Mesenchymal stem cell (in vitro differentiated cells and primary cell): ENCODE results near the gene MIB1. TPM values are rescaled to one million over a fixed set of nuclear protein-coding genes. Genes with fewer than 3 reads are reported as not detected.

Experiments
- DNase-seq: peaks from one replicate; pipeline ENCODE4 v3.0.0-alpha.2; 2013
- H2AFZ ChIP-seq: one replicate; pipeline ENCODE4 v1.6.1; 2013; ENCODE audit warnings: low read depth, mild to moderate bottlenecking, control low read depth, inconsistent platforms, low read length, moderate library complexity
- H2AK5ac ChIP-seq: 2 replicates; pipeline ENCODE4 v1.6.1; 2013; ENCODE audit warnings: low read length, moderate library complexity, mild to moderate bottlenecking, inconsistent platforms; ENCODE audit not compliant: severe bottlenecking
- H2BK120ac ChIP-seq: one replicate; pipeline ENCODE4 v1.6.1; 2013; ENCODE audit warnings: low read depth, mild to moderate bottlenecking, inconsistent platforms, low read length, moderate library complexity
- H2BK12ac ChIP-seq, 2 experiments: one replicate each; pipeline ENCODE4 v1.6.1; 2013; ENCODE audit warnings: inconsistent platforms in 2 of 2, low read length in 2 of 2, mild to moderate bottlenecking in 2 of 2, moderate library complexity in 2 of 2, control low read depth in 1 of 2
- H2BK15ac ChIP-seq: one replicate; pipeline ENCODE4 v1.6.1; 2013; ENCODE audit warnings: mild to moderate bottlenecking, low read depth, inconsistent platforms; ENCODE audit not compliant: poor library complexity, severe bottlenecking
- H2BK5ac ChIP-seq: 2 replicates; pipeline ENCODE4 v1.6.1; 2013; ENCODE audit warnings: low read depth, mild to moderate bottlenecking, low read length, control low read depth, inconsistent platforms; ENCODE audit not compliant: poor library complexity, severe bottlenecking
- H3K14ac ChIP-seq, 2 experiments: one replicate each; pipeline ENCODE4 v1.6.1; 2013; ENCODE audit warnings: inconsistent platforms in 2 of 2, low read length in 2 of 2, control low read depth in 1 of 2, mild to moderate bottlenecking in 1 of 2, moderate library complexity in 1 of 2
- H3K18ac ChIP-seq, 2 experiments: one replicate each; pipeline ENCODE4 v1.6.1; 2013; ENCODE audit warnings: inconsistent platforms in 2 of 2, low read length in 2 of 2, control low read depth in 1 of 2, low read depth in 1 of 2, mild to moderate bottlenecking in 1 of 2
- H3K23ac ChIP-seq, 2 experiments: one replicate each; pipeline ENCODE4 v1.6.1; 2013; ENCODE audit warnings: inconsistent platforms in 2 of 2, low read length in 2 of 2, mild to moderate bottlenecking in 2 of 2, moderate library complexity in 2 of 2, control low read depth in 1 of 2
- H3K27ac ChIP-seq: 2 replicates; pipeline ENCODE4 v1.5.1; 2013; ENCODE audit warnings: mild to moderate bottlenecking, moderate library complexity, low read length, control low read depth, inconsistent platforms; ENCODE audit not compliant: poor library complexity, severe bottlenecking
- H3K27me3 ChIP-seq, 2 experiments: 2 replicates each; pipeline versions ENCODE4 v1.6.1 to v1.7.0; 2013; ENCODE audit warnings: low read length in 2 of 2, mild to moderate bottlenecking in 2 of 2, moderate library complexity in 2 of 2, control low read depth in 1 of 2, inconsistent platforms in 1 of 2; ENCODE audit not compliant: control insufficient read depth in 1 of 2, insufficient read depth in 1 of 2
- H3K36me3 ChIP-seq, 2 experiments: 2 replicates each; pipeline versions ENCODE4 v1.6.1 to v1.7.0; 2013; ENCODE audit warnings: low read length in 2 of 2, control low read depth in 1 of 2, inconsistent platforms in 1 of 2, low read depth in 1 of 2, mild to moderate bottlenecking in 1 of 2; ENCODE audit not compliant: insufficient read depth in 2 of 2, control insufficient read depth in 1 of 2
- H3K4ac ChIP-seq, 2 experiments: one replicate each; pipeline ENCODE4 v1.6.1; 2013; ENCODE audit warnings: inconsistent platforms in 2 of 2, low read length in 2 of 2, mild to moderate bottlenecking in 2 of 2, moderate library complexity in 2 of 2, control low read depth in 1 of 2, low read depth in 1 of 2
- H3K4me1 ChIP-seq: 2 replicates; pipeline ENCODE4 v1.6.1; 2013; ENCODE audit warnings: low read depth, low read length, control low read depth; ENCODE audit not compliant: control insufficient read depth, insufficient read depth
- H3K4me2 ChIP-seq: 2 replicates; pipeline ENCODE4 v1.6.1; 2013; ENCODE audit warnings: low read length, mild to moderate bottlenecking, inconsistent platforms; ENCODE audit not compliant: poor library complexity, severe bottlenecking
- H3K4me3 ChIP-seq, 2 experiments: 2 replicates each; pipeline versions ENCODE4 v1.5.1 to v1.7.0; 2013; ENCODE audit warnings: low read length in 2 of 2, mild to moderate bottlenecking in 2 of 2, control low read depth in 1 of 2, low read depth in 1 of 2; ENCODE audit not compliant: insufficient read depth in 1 of 2
- H3K79me1 ChIP-seq: replicated peaks from 2 replicates; pipeline ENCODE4 v1.6.1; 2013; ENCODE audit warnings: mild to moderate bottlenecking, control low read depth, low read length, inconsistent platforms; ENCODE audit not compliant: poor library complexity, severe bottlenecking
- H3K9ac ChIP-seq: 2 replicates; pipeline ENCODE4 v1.7.0; 2013; ENCODE audit warnings: mild to moderate bottlenecking, low read length, moderate library complexity
- H3K9me3 ChIP-seq: 2 replicates; pipeline ENCODE4 v1.7.0; 2013; ENCODE audit warnings: mild to moderate bottlenecking, low read length; ENCODE audit not compliant: control insufficient read depth
- H4K8ac ChIP-seq: one replicate; pipeline ENCODE4 v1.6.1; 2013; ENCODE audit warnings: inconsistent platforms, mild to moderate bottlenecking, low read length, moderate library complexity
- H4K91ac ChIP-seq: one replicate; pipeline ENCODE4 v1.6.1; 2013; ENCODE audit warnings: mild to moderate bottlenecking, low read length, inconsistent platforms
- WGBS: methylation state at CpG from one replicate; pipeline ENCODE4 v1.1.7; 2013; ENCODE audit warnings: mixed read lengths; 5-methylcytosine and 5-hydroxymethylcytosine counted together
- polyA plus RNA-seq, 2 experiments: library from polyadenylated mRNA; stranded (reverse); fragments of 200-250 nt; gene quantifications; one replicate each; pipeline ENCODE4 v1.2.3, GENCODE V29; 2013

MIB1 gene
- polyA plus RNA-seq (2013, experiment 1 of 2), result 13.8 TPM
- 14.4 TPM for polyA plus RNA-seq (2013, experiment 2 of 2)

GRCh38 chr18:21740538-21741311 lies at the start of gene MIB1:
TSS of gene MIB1 (plus strand) at chr18:21740792. CDS start at chr18:21741584, 792 bp downstream.
- H3K4me1 ChIP-seq, result peaks cover 5% of the 10 kb centered on the region
- H3K79me1 ChIP-seq, result peaks cover 2% of the 10 kb centered on the region
- H2BK15ac ChIP-seq, result peak within 1 kb of the TSS; percentile 80
- peak within 1 kb of the TSS; percentile 96 to 100 for H3K18ac ChIP-seq
- peak within 1 kb of the TSS; percentile 95 for H3K4me2 ChIP-seq
- peak within 1 kb of the TSS in 1 of 2 experiments; percentile 63 for H2BK12ac ChIP-seq
- H3K27ac ChIP-seq, result peak within 1 kb of the TSS; percentile 100
- H2BK5ac ChIP-seq, result peak within 1 kb of the TSS; percentile 100
- peak within 1 kb of the TSS; percentile 93 for H4K91ac ChIP-seq
- peak within 1 kb of the TSS; percentile 87 for H4K8ac ChIP-seq
- no peaks in the 10 kb centered on the region for H3K36me3 ChIP-seq
- WGBS, result under 1% methylated on average over 34 of the region's 76 CpGs
- H3K4ac ChIP-seq, result peak within 1 kb of the TSS; percentile 64 to 93
- DNase-seq, result peak; percentile 97
- no peaks in the 10 kb centered on the region for H3K27me3 ChIP-seq
- H3K9ac ChIP-seq, result peak within 1 kb of the TSS; percentile 94
- peak within 1 kb of the TSS in 1 of 2 experiments; percentile 83 for H3K23ac ChIP-seq
- H3K9me3 ChIP-seq, result no peaks in the 10 kb centered on the region
- no peak within 1 kb of the TSS for H2AK5ac ChIP-seq
- peak within 1 kb of the TSS; percentile 95 for H2BK120ac ChIP-seq
- H3K4me3 ChIP-seq, result peak within 1 kb of the TSS; percentile 78 to 93
- peak within 1 kb of the TSS in 1 of 2 experiments; percentile 100 for H3K14ac ChIP-seq
- peak within 1 kb of the TSS; percentile 96 for H2AFZ ChIP-seq

GRCh38 chr18:21693322-21693721 lies 47.3 kb upstream of the MIB1 start:
- no peak overlapping the region for H3K18ac ChIP-seq
- 97% methylated on average over 2 of the region's 2 CpGs for WGBS
- no peak overlapping the region for H3K4me2 ChIP-seq
- peaks cover 0 to 4% of the 10 kb centered on the region in 2 experiments for H3K36me3 ChIP-seq
- H3K4ac ChIP-seq, result no peak overlapping the region
- H3K27me3 ChIP-seq, result no peaks in the 10 kb centered on the region
- H3K4me3 ChIP-seq, result no peak overlapping the region
- no peak overlapping the region for H2AFZ ChIP-seq
- no peak overlapping the region for H4K91ac ChIP-seq
- no peak overlapping the region for H2BK12ac ChIP-seq
- H2AK5ac ChIP-seq, result no peak overlapping the region
- no peaks in the 10 kb centered on the region for H3K4me1 ChIP-seq
- H3K14ac ChIP-seq, result no peak overlapping the region
- peaks cover 3% of the 10 kb centered on the region for H3K9me3 ChIP-seq
- no peak overlapping the region for H3K9ac ChIP-seq
- no peak overlapping the region for H3K23ac ChIP-seq
- no peak overlapping the region for H2BK120ac ChIP-seq
- no peak overlapping the region for H3K27ac ChIP-seq
- H3K79me1 ChIP-seq, result no peaks in the 10 kb centered on the region
- no peak overlapping the region for H2BK5ac ChIP-seq
- no peak for DNase-seq
- H2BK15ac ChIP-seq, result no peak overlapping the region
- no peak overlapping the region for H4K8ac ChIP-seq

- H2AFZ ChIP-seq, result no peak overlapping the region
- H3K27ac ChIP-seq, result no peak overlapping the region
- H3K9ac ChIP-seq, result no peak overlapping the region
- H2BK5ac ChIP-seq, result no peak overlapping the region
- no peak overlapping the region for H3K4me3 ChIP-seq
- no peaks in the 10 kb centered on the region for H3K79me1 ChIP-seq
- peaks cover 0 to 6% of the 10 kb centered on the region in 2 experiments for H3K36me3 ChIP-seq
- H4K91ac ChIP-seq, result no peak overlapping the region
- no peak for DNase-seq
- H2AK5ac ChIP-seq, result no peak overlapping the region
- no peaks in the 10 kb centered on the region for H3K27me3 ChIP-seq
- WGBS, result 96% methylated on average over 5 of the region's 6 CpGs
- H2BK120ac ChIP-seq, result no peak overlapping the region
- no peak overlapping the region for H3K4ac ChIP-seq
- no peak overlapping the region for H3K4me2 ChIP-seq
- H3K14ac ChIP-seq, result no peak overlapping the region
- H3K9me3 ChIP-seq, result no peaks in the 10 kb centered on the region
- H3K18ac ChIP-seq, result no peak overlapping the region
- no peak overlapping the region for H4K8ac ChIP-seq
- peaks cover 6% of the 10 kb centered on the region for H3K4me1 ChIP-seq
- H2BK12ac ChIP-seq, result no peak overlapping the region
- no peak overlapping the region for H2BK15ac ChIP-seq
- no peak overlapping the region for H3K23ac ChIP-seq
Measured at GRCh38 chr18:21700528-21701075, 40.0 kb upstream of the MIB1 start.

GRCh38 chr18:21701621-21702020 lies 39.0 kb upstream of the MIB1 start:
- no peaks in the 10 kb centered on the region for H3K27me3 ChIP-seq
- no peak overlapping the region for H3K14ac ChIP-seq
- no peak overlapping the region for H3K4ac ChIP-seq
- H3K79me1 ChIP-seq, result no peaks in the 10 kb centered on the region
- H2BK120ac ChIP-seq, result no peak overlapping the region
- H3K9ac ChIP-seq, result no peak overlapping the region
- no peak overlapping the region for H3K27ac ChIP-seq
- H3K23ac ChIP-seq, result no peak overlapping the region
- WGBS, result 100% methylated on average over 1 of the region's 2 CpGs
- no peak overlapping the region for H3K4me2 ChIP-seq
- peaks cover 0 to 6% of the 10 kb centered on the region in 2 experiments for H3K36me3 ChIP-seq
- peaks cover 6% of the 10 kb centered on the region for H3K4me1 ChIP-seq
- no peak overlapping the region for H2AK5ac ChIP-seq
- no peak overlapping the region for H2BK15ac ChIP-seq
- no peak for DNase-seq
- no peak overlapping the region for H3K18ac ChIP-seq
- H3K4me3 ChIP-seq, result no peak overlapping the region
- H2BK12ac ChIP-seq, result no peak overlapping the region
- H2AFZ ChIP-seq, result no peak overlapping the region
- no peaks in the 10 kb centered on the region for H3K9me3 ChIP-seq
- H4K91ac ChIP-seq, result no peak overlapping the region
- no peak overlapping the region for H4K8ac ChIP-seq
- H2BK5ac ChIP-seq, result no peak overlapping the region
